ENCODE measurements around the gene FHOD3. TPM values are rescaled to one million over a fixed set of nuclear protein-coding genes. Genes with fewer than 3 reads are reported as not detected.

The FHOD3 gene
- total and polyA plus RNA-seq, 11 donors = 109 to 532 (median 262) TPM

DNA sequence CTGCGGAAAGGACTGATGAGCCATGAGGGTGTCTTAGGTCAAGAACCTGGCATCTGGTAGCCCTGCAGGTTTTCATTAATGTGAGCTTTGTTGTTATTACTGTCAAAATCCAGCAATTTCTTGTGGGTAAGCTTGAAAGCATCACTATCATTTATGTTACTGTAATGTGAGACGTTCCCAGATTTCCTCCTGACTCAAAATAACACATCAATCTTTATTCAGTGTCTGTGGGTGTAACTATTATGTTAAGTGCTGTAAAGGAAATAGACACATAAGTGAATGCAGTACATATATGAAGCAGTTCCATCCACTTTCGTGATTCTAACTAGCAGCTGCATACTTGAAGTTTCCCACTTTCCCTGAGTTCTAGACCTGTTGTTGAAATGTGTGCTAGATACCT, 89.8 kb downstream of the FHOD3 start:
- no peak overlapping the region for H3K4me3 ChIP-seq
- no peak for DNase-seq
- peaks cover 0 to 77% (median 24%) of the 10 kb centered on the region in 12 donors for H3K4me1 ChIP-seq
- ATAC-seq = no peak
- H3K36me3 ChIP-seq = no peaks in the 10 kb centered on the region
- no peaks in the 10 kb centered on the region for H3K27me3 ChIP-seq
- TF ChIP-seq, protein P1, sequence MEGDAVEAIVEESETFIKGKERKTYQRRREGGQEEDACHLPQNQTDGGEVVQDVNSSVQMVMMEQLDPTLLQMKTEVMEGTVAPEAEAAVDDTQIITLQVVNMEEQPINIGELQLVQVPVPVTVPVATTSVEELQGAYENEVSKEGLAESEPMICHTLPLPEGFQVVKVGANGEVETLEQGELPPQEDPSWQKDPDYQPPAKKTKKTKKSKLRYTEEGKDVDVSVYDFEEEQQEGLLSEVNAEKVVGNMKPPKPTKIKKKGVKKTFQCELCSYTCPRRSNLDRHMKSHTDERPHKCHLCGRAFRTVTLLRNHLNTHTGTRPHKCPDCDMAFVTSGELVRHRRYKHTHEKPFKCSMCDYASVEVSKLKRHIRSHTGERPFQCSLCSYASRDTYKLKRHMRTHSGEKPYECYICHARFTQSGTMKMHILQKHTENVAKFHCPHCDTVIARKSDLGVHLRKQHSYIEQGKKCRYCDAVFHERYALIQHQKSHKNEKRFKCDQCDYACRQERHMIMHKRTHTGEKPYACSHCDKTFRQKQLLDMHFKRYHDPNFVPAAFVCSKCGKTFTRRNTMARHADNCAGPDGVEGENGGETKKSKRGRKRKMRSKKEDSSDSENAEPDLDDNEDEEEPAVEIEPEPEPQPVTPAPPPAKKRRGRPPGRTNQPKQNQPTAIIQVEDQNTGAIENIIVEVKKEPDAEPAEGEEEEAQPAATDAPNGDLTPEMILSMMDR (IDR thresholded peaks at IDR 0.05) = no peak
- no peak for TF ChIP-seq POLR2A (IDR thresholded peaks at IDR 0.05)
- H3K9me3 ChIP-seq = no peaks in the 10 kb centered on the region
- intact Hi-C loops (cut with DNase I) = no loop called here
- peak overlapping the region in 9 of 12 donors; percentile 12 to 96 (median 87) for H3K27ac ChIP-seq
- 41 to 44% (median 43%) methylated on average over 3 of the region's 3 CpGs for WGBS, 4 donors

DNA sequence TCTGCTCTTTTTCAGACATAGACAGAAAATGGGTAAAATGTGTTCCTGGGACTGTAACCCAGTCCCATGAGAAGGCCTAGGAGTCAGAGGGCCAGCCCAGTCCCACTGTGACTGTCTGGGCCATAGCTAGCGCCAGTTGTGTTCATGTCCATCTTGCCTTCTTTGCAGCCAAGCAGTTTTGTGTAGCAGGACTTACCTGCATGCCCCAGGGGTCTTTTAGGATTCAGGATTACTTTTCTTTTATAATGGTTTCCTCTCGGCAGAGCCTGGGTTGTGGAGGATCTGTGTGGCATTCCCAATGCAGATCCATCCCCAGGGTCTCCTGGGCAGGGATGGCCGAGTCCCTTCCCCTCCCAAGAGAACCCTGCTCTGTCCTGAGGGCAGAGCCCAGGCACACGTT, 90.8 kb downstream of the FHOD3 start:
- WGBS, 4 donors = 69 to 76% (median 72%) methylated on average over 4 of the region's 4 CpGs
- Histone ChIP-seq H3K27me3 (no peaks in the 10 kb centered on the region), H3K36me3 (no peaks in the 10 kb centered on the region), H3K4me3 (no peak overlapping the region), H3K4me1 (peaks cover 0 to 77% (median 25%) of the 10 kb centered on the region in 12 donors), H3K27ac (peak overlapping the region in 9 of 12 donors; percentile 12 to 96 (median 87)), H3K9me3 (no peaks in the 10 kb centered on the region)
- no peak for TF ChIP-seq POLR2A (IDR thresholded peaks at IDR 0.05)
- TF ChIP-seq, protein P1 (IDR thresholded peaks at IDR 0.05) = no peak
- intact Hi-C loops (cut with DNase I) = no loop called here
- DNase-seq = no peak
- ATAC-seq = no peak

DNA sequence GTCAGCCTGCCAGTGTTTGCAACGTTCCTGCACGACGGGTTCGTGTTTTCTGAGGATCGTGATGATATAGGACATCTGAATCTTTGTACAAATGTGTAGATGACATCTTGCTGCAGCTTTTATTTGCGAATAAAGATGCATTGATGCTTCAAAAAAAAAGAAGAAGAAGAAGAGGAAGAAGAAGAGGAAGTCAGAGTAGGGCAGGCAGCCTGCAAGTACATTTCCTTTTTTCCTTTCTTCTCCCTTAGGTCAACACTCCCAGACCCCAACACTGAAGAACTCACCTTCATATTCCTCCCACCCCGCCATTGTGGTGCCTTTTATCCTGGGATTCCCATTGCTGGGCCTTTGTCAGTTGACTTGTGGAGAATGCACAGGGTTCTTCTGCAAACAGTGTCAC, 91.5 kb downstream of the FHOD3 start:
- TF ChIP-seq POLR2A (IDR thresholded peaks at IDR 0.05) = no peak
- TF ChIP-seq, protein P1 (IDR thresholded peaks at IDR 0.05) = no peak
- no peaks in the 10 kb centered on the region for H3K36me3 ChIP-seq
- H3K27ac ChIP-seq = peak overlapping the region in 10 of 12 donors; percentile 59 to 96 (median 88)

DNA sequence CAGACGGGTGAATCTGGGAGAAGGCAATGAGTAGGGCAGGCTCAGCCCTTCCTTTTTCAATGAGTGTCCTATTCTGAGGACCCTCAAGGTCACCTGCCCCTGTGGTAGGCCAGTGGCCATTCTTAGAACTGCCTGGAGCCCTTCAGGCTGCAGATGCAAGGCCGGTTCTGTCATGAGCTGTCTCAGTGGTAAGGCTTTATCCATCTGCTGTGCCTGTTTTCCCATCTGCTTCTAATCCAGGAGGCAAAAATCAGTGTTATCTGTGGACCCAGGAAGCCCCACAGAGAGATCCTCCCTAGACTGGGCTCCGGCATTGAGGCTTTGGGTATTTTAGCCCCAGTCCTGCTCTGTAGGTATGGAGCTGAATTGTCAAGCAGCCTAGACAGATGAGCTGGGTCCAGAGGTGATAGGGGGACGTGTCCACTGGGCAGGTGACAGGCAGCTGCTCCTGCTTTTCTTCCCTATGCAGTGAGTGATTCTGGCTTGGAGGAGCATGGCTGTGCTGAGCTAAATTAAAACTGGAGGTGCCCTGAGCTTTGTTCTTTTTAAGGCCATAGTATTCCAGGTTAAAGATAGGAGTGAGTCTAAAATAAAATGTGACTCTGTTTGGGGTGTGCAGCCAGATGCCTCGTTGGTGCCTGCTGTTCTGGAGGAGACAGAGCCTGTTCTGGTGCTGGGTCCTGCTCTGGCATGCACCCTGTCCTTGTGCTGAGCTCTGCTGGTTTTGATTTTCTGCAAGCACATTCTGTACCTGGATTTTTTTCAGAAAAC, 92.5 kb downstream of the FHOD3 start:
- ATAC-seq (peak; percentile 77 to 94 (median 89)), DNase-seq (peak in 3 of 5 donors; percentile 43 to 70 (median 69))
- 23 to 37% (median 34%) methylated on average over 5 of the region's 5 CpGs for WGBS, 4 donors
- H3K4me1 ChIP-seq = peaks cover 0 to 78% (median 23%) of the 10 kb centered on the region in 12 donors
- TF ChIP-seq, protein P1 (IDR thresholded peaks at IDR 0.05) = no peak
- peak in 1 of 2 donors; percentile 22 for TF ChIP-seq POLR2A (IDR thresholded peaks at IDR 0.05)
- no peaks in the 10 kb centered on the region for H3K27me3 ChIP-seq
- intact Hi-C loops (cut with DNase I) = loop anchor here in 2 of 10 donors (5.0 to 10.0 kb wide), 3 partner anchors 75 to 185 kb away; no protein-coding TSS in a partner anchor
- H3K9me3 ChIP-seq = peaks cover 0 to 4% (median 0%) of the 10 kb centered on the region in 12 donors
- H3K36me3 ChIP-seq = no peaks in the 10 kb centered on the region
- no peak overlapping the region for H3K4me3 ChIP-seq
- H3K27ac ChIP-seq = peak overlapping the region; percentile 59 to 96 (median 86)

More for the DNA sequence above, 91.5 kb downstream of the FHOD3 start:
- Histone ChIP-seq H3K4me1 (peaks cover 0 to 80% (median 25%) of the 10 kb centered on the region in 12 donors), H3K4me3 (no peak overlapping the region), H3K9me3 (peaks cover 0 to 1% (median 0%) of the 10 kb centered on the region in 12 donors), H3K27me3 (no peaks in the 10 kb centered on the region)
- WGBS, 4 donors = 68 to 85% (median 72%) methylated on average over 7 of the region's 7 CpGs
- no peak for DNase-seq
- ATAC-seq = no peak
- intact Hi-C loops (cut with DNase I) = no loop called here
